LoVo (cell line): ENCODE results near the gene ACER3.
"Not testable (repeated sequence)": the region's sequence is repeated elsewhere in the genome, so short reads cannot be mapped to it uniquely, and the experiment has no call there.

ENCODE experiments used
- DNase-seq: peaks from one replicate; pipeline ENCODE4 v3.0.0-alpha.2; 2016; ENCODE audit warnings: low spot score

Gene ACER3

GRCh38 chr11:76872959-76873827 is 12.5 kb downstream of the ACER3 start:
- no peak for DNase-seq

- no peak for DNase-seq
Observed at GRCh38 chr11:76878014-76878413, 17.3 kb downstream of the ACER3 start.

GRCh38 chr11:76880314-76880713 is 19.6 kb downstream of the ACER3 start:
- DNase-seq: no peak

- no peak for DNase-seq
Observed at GRCh38 chr11:76880956-76881355, 20.2 kb downstream of the ACER3 start.

- no peak for DNase-seq
Observed at GRCh38 chr11:76885390-76886097, 24.8 kb downstream of the ACER3 start.

GRCh38 chr11:76888989-76889388 is 28.3 kb downstream of the ACER3 start:
- DNase-seq: no peak

- no peak for DNase-seq
Observed at GRCh38 chr11:76889411-76889975, 28.8 kb downstream of the ACER3 start.

- no peak for DNase-seq
Observed at GRCh38 chr11:76890329-76890728, 29.6 kb downstream of the ACER3 start.

GRCh38 chr11:76891285-76891684 is 30.6 kb downstream of the ACER3 start:
- DNase-seq: no peak

GRCh38 chr11:76891793-76892192 is 31.1 kb downstream of the ACER3 start:
- DNase-seq: no peak

- DNase-seq: no peak
Observed at GRCh38 chr11:76892306-76892705, 31.6 kb downstream of the ACER3 start.

- DNase-seq: no peak
Observed at GRCh38 chr11:76897233-76897632, 36.5 kb downstream of the ACER3 start.

- DNase-seq: no peak
Observed at GRCh38 chr11:76901144-76901543, 40.4 kb downstream of the ACER3 start.

GRCh38 chr11:76901622-76902021 is 40.9 kb downstream of the ACER3 start:
- DNase-seq: not testable (repeated sequence)

- DNase-seq: no peak
Observed at GRCh38 chr11:76902121-76903014, 41.6 kb downstream of the ACER3 start.

- no peak for DNase-seq
Observed at GRCh38 chr11:76903325-76903724, 42.6 kb downstream of the ACER3 start.

GRCh38 chr11:76910620-76911414 is 50.1 kb downstream of the ACER3 start:
- DNase-seq: no peak

GRCh38 chr11:76911415-76911808 is 50.7 kb downstream of the ACER3 start:
- DNase-seq: no peak

GRCh38 chr11:76916712-76917111 is 56.0 kb downstream of the ACER3 start:
- DNase-seq: no peak

- DNase-seq: peak; percentile 57
Observed at GRCh38 chr11:76918941-76919386, 58.2 kb downstream of the ACER3 start.

- no peak for DNase-seq
Observed at GRCh38 chr11:76919467-76919866, 58.7 kb downstream of the ACER3 start.
